Neural crest cell (in vitro differentiated cells): ENCODE results near the gene PTPRZ1. TPM values are rescaled to one million over a fixed set of nuclear protein-coding genes. Genes with fewer than 3 reads are reported as not detected.

ENCODE experiments used
- DNase-seq: peaks from one replicate; pipeline ENCODE4 v3.0.0; 2021; ENCODE audit warnings: low read depth, mixed read lengths, low spot score
- H3K27ac Mint-ChIP-seq: one replicate; pipeline ENCODE4 v1.8.0; 2021; ENCODE audit warnings: mild to moderate bottlenecking, mixed read lengths; ENCODE audit not compliant: unreplicated experiment
- H3K27me3 Mint-ChIP-seq: 2 replicates; pipeline ENCODE4 v1.8.0; 2021; ENCODE audit warnings: low read depth, mild to moderate bottlenecking, mixed read lengths
- H3K36me3 Mint-ChIP-seq: 2 replicates; pipeline ENCODE4 v1.8.0; 2021; ENCODE audit warnings: low read depth, mild to moderate bottlenecking, mixed read lengths
- H3K4me1 Mint-ChIP-seq: 2 replicates; pipeline ENCODE4 v1.8.0; 2021; ENCODE audit warnings: mixed read lengths
- H3K4me3 Mint-ChIP-seq: one replicate; pipeline ENCODE4 v1.8.0; 2021; ENCODE audit warnings: mild to moderate bottlenecking, mixed read lengths
- H3K9me3 Mint-ChIP-seq: 2 replicates; pipeline ENCODE4 v1.8.0; 2021; ENCODE audit warnings: mixed read lengths
- CTCF ChIP-seq: fragments of 200-600 bp; sonication (generic); conservative IDR thresholded peaks from 2 replicates; pipeline ENCODE4 v1.5.0; 2021; ENCODE audit warnings: antibody characterized with exemption, mild to moderate bottlenecking
- total RNA-seq: library from RNA; stranded (reverse); gene quantifications from 2 replicates; pipeline ENCODE4 v1.2.1, GENCODE V29; 2021

Gene PTPRZ1
- total RNA-seq, 1 donor from 2014 or later: 202 TPM

GRCh38 chr7:122072272-122072671, 199.3 kb downstream of the PTPRZ1 start:
- H3K27ac Mint-ChIP-seq: no peak overlapping the region
- H3K4me3 Mint-ChIP-seq: no peak overlapping the region
- TF ChIP-seq CTCF: no peak
- H3K4me1 Mint-ChIP-seq: peaks cover 12% of the 10 kb centered on the region
- H3K9me3 Mint-ChIP-seq: peaks cover 2% of the 10 kb centered on the region
- no peak for DNase-seq
- peaks cover 33% of the 10 kb centered on the region for H3K36me3 Mint-ChIP-seq
- H3K27me3 Mint-ChIP-seq: no peaks in the 10 kb centered on the region

- no peak for DNase-seq
- no peak overlapping the region for H3K27ac Mint-ChIP-seq
- H3K4me1 Mint-ChIP-seq: peaks cover 12% of the 10 kb centered on the region
- peaks cover 41% of the 10 kb centered on the region for H3K36me3 Mint-ChIP-seq
- H3K4me3 Mint-ChIP-seq: no peak overlapping the region
- H3K9me3 Mint-ChIP-seq: peaks cover 2% of the 10 kb centered on the region
- TF ChIP-seq CTCF: no peak
- H3K27me3 Mint-ChIP-seq: no peaks in the 10 kb centered on the region
These were observed 200.1 kb downstream of the PTPRZ1 start for GRCh38 chr7:122072924-122073599.

GRCh38 chr7:122073635-122074034, 200.7 kb downstream of the PTPRZ1 start:
- no peaks in the 10 kb centered on the region for H3K27me3 Mint-ChIP-seq
- no peak overlapping the region for H3K27ac Mint-ChIP-seq
- peaks cover 44% of the 10 kb centered on the region for H3K36me3 Mint-ChIP-seq
- DNase-seq: no peak
- H3K4me3 Mint-ChIP-seq: no peak overlapping the region
- no peak for TF ChIP-seq CTCF
- H3K4me1 Mint-ChIP-seq: peaks cover 12% of the 10 kb centered on the region
- H3K9me3 Mint-ChIP-seq: peaks cover 2% of the 10 kb centered on the region

- H3K27ac Mint-ChIP-seq: no peak overlapping the region
- H3K4me1 Mint-ChIP-seq: peaks cover 12% of the 10 kb centered on the region
- no peak for DNase-seq
- no peaks in the 10 kb centered on the region for H3K9me3 Mint-ChIP-seq
- H3K36me3 Mint-ChIP-seq: peaks cover 55% of the 10 kb centered on the region
- no peak overlapping the region for H3K4me3 Mint-ChIP-seq
- no peak for TF ChIP-seq CTCF
- no peaks in the 10 kb centered on the region for H3K27me3 Mint-ChIP-seq
These were observed 209.2 kb downstream of the PTPRZ1 start for GRCh38 chr7:122082160-122082559.

- peaks cover 12% of the 10 kb centered on the region for H3K4me1 Mint-ChIP-seq
- no peaks in the 10 kb centered on the region for H3K9me3 Mint-ChIP-seq
- no peak overlapping the region for H3K4me3 Mint-ChIP-seq
- no peak for TF ChIP-seq CTCF
- no peak overlapping the region for H3K27ac Mint-ChIP-seq
- DNase-seq: no peak
- H3K27me3 Mint-ChIP-seq: no peaks in the 10 kb centered on the region
- H3K36me3 Mint-ChIP-seq: peaks cover 50% of the 10 kb centered on the region
These were observed 209.7 kb downstream of the PTPRZ1 start for GRCh38 chr7:122082670-122083069.
